DMS79 treated with DMSO at 0.1 percent for 48 hours (cell line): ENCODE data around the gene MAP4K3.
"Not testable (repeated sequence)": the region's sequence is repeated elsewhere in the genome, so short reads cannot be mapped to it uniquely, and the experiment has no call there.

Experiments
- DNase-seq: peaks from one replicate; lab custom pipeline; 2025; lab: John Stamatoyannopoulos, UW

Gene MAP4K3

GRCh38 chr2:39304729-39305128 lies 132.4 kb downstream of the MAP4K3 start:
- no peak for DNase-seq

- no peak for DNase-seq
These were observed 132.9 kb downstream of the MAP4K3 start for GRCh38 chr2:39304200-39304599.

- no peak for DNase-seq
These were observed 135.7 kb downstream of the MAP4K3 start for GRCh38 chr2:39301352-39301751.

GRCh38 chr2:39300044-39300978 lies 136.8 kb downstream of the MAP4K3 start:
- no peak for DNase-seq

GRCh38 chr2:39290433-39290832 lies 146.7 kb downstream of the MAP4K3 start:
- no peak for DNase-seq

- DNase-seq: no peak
These were observed 147.5 kb downstream of the MAP4K3 start for GRCh38 chr2:39289609-39290008.

GRCh38 chr2:39283561-39283960 lies 153.5 kb downstream of the MAP4K3 start:
- no peak for DNase-seq

- no peak for DNase-seq
These were observed 155.7 kb downstream of the MAP4K3 start for GRCh38 chr2:39281391-39281790.

GRCh38 chr2:39275016-39275415 lies 162.1 kb downstream of the MAP4K3 start:
- no peak for DNase-seq

- no peak for DNase-seq
These were observed 167.1 kb downstream of the MAP4K3 start for GRCh38 chr2:39269941-39270340.

- DNase-seq: no peak
These were observed 170.1 kb downstream of the MAP4K3 start for GRCh38 chr2:39266916-39267434.

- no peak for DNase-seq
These were observed 170.8 kb downstream of the MAP4K3 start for GRCh38 chr2:39266139-39266805.

GRCh38 chr2:39265315-39265714 lies 171.8 kb downstream of the MAP4K3 start:
- no peak for DNase-seq

- DNase-seq: no peak
These were observed 172.4 kb downstream of the MAP4K3 start for GRCh38 chr2:39264733-39265132.

GRCh38 chr2:39260087-39260486 lies 177.0 kb downstream of the MAP4K3 start:
- no peak for DNase-seq

GRCh38 chr2:39256040-39256439 lies 181.0 kb downstream of the MAP4K3 start:
- DNase-seq: no peak

- DNase-seq: no peak
These were observed 184.1 kb downstream of the MAP4K3 start for GRCh38 chr2:39252888-39253518.

- DNase-seq: no peak
These were observed 189.5 kb downstream of the MAP4K3 start for GRCh38 chr2:39247512-39248043.

GRCh38 chr2:39246382-39246980 lies 190.6 kb downstream of the MAP4K3 start:
- no peak for DNase-seq

- DNase-seq: not testable (repeated sequence)
These were observed 192.0 kb downstream of the MAP4K3 start for GRCh38 chr2:39244963-39245625.

- not testable (repeated sequence) for DNase-seq
These were observed 192.7 kb downstream of the MAP4K3 start for GRCh38 chr2:39244241-39244862.
